ENCODE data around the gene RAD50.

RAD50 gene

GRCh38 chr5:132662925-132663770 is 106.4 kb downstream of the RAD50 start:
- no peak for DNase-seq

DNA sequence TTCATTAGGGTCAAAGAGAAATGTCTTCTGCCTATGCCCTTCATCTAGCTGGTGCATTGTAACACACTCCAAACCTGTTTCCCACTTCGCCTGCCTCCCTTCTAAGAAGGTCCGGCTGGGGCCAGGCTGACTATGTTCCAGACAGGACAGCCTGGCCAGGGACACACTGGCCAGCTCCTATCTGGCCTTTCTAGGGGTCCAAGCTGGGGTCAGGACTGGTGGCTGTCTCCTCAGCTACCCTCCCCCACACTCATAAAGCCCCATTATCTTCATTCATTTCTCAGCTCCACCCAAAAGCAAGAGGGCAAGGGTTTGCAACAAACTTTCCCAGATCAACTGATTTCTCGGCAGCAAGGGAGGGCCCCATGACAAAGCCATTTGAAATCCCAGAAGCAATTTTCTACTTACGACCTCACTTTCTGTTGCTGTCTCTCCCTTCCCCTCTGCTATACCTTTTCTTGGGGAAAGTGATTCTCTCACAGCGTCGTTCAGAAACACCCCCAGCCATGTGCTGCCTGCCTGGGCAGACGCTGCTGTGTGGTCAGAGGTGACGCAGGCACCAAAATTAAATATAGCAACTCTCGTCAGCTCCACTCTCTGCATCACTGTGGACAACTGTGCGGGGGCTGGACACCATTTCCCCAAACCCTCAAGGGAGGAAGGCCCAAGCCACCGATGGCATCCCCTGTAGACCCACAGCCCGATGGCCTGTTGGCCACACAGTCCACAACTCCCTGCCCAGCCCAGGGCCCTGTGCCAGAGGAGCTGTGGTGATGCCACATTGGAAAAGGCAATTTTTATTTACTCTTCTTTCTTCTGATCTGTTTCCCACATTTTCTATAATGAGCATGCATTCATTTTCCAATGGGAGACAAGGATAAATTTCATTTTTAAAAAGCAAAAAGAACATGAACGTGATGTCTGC is 107.3 kb downstream of the RAD50 start:
- no peak for DNase-seq

DNA sequence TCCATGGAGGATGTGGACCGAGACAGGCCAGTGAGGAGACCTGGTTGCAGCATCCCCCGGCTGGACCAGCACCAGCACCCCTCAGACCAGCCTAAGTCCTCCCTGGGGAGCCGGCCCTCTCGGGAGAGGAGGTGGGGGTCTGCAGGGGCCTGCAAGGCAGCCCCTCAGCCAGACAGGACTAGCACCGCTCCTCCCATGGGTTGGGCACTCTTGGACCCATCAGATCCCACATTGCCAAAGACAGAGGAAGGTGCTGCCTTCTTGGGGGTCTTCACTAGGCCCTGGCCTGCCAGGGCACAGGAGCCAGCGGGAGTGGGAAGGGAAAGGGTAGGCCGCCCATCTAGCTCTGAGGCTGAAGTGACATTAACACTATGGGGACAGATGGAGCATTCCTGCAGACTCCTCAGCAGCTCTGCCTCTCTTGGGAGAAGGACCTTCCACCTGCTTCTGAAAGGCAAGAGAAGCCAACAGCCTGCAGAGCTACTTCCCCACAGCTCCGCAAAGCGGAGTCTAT is 108.0 kb downstream of the RAD50 start:
- DNase-seq = no peak

DNA sequence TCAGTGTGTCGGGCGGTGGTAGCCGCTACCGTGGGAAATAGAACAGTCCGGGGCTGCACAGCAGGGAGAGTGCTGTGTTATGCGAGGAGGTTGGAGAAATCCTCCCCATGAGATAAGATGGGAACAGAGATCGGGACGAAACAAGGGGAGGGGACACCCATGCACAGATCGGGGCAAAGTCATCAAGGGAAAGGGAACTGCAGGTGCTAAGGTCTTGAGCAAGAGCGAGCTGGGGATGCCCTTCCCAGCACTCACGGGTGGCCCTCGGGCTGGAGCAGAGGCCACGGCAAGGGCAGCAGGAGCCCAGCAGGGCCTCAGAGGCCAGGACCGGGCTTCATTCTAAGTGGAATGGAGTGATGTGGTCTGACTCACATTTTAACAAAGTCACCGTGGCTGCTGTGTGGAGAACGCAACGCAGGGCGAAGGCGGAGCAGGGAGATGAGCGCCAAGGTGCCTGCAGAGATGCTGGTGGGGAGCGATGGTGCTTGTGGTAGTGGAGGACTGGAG is 108.8 kb downstream of the RAD50 start:
- no peak for DNase-seq

GRCh38 chr5:132666310-132667123 is 109.7 kb downstream of the RAD50 start:
- DNase-seq = no peak

GRCh38 chr5:132667309-132667708 is 110.5 kb downstream of the RAD50 start:
- DNase-seq = no peak

DNA sequence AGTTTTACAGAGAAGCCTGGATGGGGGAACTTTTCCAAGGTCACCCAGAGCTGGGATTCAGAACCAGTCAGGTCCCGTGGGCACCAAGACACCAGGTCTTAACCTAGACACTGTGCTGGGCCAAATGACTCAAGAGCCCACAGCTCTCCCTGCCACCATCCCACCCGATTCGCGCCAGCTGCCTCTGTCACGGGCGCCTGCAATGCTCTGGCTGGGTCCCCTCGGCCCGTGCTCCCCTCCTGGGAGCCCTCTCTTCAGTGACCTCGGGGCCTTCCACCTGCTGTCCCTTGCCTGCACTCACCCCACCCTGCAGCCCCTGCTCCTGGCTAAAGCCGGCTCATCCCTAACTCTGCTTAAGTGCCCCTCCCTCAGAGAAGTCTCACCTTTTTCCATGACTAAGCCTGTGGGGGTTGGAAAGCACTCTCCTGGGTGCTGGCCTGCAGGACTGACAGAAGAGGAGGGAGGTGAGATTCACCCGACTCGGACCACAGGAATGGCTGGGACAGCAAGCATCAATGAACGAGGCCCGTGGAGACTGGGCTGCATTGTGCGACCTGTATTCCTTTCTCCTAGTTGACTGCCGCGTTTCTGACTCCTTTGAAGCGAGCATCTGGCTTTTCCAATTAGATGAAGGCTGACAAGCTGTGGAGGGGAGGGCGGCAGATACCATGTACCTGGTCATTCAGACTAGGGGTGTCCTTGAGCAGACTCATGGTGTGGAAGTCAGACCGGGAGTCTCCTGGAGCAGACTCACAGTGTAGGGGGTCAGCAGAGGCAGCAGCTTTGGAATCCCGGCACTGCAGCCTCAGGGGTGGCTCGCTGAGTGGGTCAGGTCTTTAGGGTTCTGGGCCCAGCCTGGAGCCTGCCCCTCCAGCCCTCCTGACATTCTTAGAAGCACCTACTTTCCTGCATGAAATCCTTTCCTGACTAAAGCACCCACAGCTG is 111.3 kb downstream of the RAD50 start:
- no peak for DNase-seq

DNA sequence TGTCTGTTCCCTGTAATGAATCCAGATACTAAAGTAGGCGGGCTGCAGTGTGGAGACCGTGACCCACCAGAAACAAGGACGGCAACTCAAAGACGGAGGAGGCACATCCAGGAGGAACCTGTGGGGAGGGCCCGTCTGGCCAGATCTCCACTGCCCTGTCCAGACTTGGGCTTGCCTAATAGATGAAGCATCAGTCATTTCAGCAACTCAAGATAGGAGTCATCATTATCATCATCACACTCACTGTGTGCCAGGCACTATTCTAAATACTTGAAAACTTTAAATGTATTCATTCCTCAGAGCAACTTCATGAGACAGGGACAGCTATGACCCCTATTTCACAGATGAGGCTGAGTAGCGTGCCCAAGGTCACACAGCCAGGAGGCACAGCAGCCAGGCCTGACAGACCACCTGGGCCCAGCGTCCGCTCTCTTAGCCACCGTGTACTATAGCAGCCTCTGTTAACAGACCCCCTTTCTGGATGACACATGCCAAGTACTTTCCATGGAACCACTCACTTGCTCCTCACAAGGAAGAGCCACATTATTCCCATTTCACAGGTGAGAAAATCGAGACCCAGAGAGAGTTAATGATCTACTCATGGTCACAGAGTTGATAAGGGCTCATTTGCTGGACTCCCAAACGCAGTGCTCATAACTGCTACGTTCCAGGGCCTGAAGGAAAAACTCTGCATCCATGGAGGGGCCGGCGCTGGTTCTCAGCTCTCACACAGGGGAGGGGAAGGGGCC is 112.1 kb downstream of the RAD50 start:
- DNase-seq = no peak

DNA sequence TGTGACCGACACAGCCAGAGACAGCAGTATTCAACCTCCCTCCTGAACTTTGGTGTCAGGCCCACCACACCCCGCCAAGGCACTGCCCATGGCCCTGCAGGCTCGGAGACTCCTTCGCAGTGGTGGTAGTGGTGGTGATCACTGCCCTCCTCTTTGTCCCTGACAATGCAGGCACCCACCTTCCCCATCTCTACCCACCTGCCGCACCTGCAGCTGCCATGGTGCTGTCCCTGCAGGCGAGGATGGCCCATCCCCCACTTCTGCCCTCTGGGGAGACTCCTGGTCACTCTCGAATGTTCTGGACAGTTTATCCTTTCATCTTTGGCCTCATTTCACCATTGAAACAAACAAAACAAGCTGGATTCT is 112.7 kb downstream of the RAD50 start:
- DNase-seq = no peak

- no peak for DNase-seq
These were observed 113.4 kb downstream of the RAD50 start for GRCh38 chr5:132669966-132670882.

DNA sequence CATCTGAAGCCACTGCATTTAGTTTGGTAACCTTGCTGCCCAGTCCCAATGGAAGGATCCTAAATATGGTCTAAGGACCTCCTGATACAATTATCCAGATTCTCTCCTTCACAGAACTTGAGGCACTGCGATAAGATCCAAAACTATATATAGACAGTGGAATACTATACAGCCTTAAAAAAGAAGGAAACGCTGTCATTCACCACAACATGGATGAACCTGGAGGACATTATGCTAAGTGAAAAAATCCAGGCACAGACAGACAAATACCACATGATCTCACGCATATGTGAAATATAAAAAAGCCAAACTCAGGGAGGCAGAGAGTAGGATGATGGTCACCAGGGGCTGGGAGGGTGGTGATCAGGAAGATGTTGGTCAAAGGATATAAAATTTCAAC is 114.2 kb downstream of the RAD50 start:
- no peak for DNase-seq

GRCh38 chr5:132673488-132673887 is 116.7 kb downstream of the RAD50 start:
- DNase-seq = no peak

GRCh38 chr5:132673939-132674630 is 117.3 kb downstream of the RAD50 start, which contains the start of gene IL4:
TSS of gene IL4 (plus strand) at chr5:132673989. CDS start at chr5:132674051, 62 bp downstream.
- DNase-seq = no peak

DNA sequence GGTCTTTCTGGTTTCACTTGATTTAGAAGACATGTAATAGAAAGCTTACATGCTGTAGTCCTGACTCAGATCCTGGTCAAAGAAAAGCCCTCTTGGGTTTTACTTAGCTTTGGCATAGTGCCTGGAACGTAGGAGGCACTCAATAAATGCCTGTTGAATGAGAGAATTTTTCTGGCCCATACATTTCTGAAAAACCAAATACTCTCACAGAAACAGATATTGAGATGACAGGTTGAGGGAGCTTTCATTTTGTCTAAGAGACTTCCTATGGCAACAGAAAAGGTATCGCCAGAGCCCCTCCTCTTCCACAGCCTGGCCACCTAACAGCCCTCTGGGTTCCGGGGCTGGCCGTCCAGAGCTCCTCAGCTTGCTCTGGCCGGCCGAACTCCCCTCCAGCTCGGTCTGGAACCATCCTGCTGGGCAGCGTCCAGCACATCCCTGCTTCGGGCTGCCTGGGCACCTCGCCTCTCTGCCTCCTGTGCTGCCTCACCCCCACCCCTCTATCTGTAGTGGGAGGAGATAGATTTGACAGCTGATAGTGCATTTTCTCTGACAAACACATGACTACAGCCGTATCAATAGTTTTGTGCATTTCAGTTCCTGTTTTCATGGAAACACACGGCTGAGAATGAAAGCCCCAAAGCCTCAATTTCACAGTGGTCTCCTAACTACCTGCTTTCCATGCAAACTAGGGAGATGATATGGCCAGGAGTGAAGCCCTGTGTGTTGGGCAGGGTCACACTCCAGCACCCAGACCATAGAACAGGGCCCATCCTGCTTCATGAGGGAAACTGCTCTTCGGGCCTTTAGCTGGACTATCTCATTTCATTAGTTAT is 118.1 kb downstream of the RAD50 start:
- peak; percentile 97 for DNase-seq

- DNase-seq = no peak
These were observed 119.3 kb downstream of the RAD50 start for GRCh38 chr5:132675936-132676689.

GRCh38 chr5:132677191-132677590 is 120.4 kb downstream of the RAD50 start:
- DNase-seq = peak; percentile 85

Data from fibroblast of skin of right biceps (primary cell).